ENCODE results near the gene COPE. TPM values are rescaled to one million over a fixed set of nuclear protein-coding genes. Genes with fewer than 3 reads are reported as not detected.

Gene COPE
- total RNA-seq, 1 experiment from 2014 or later, result 207 TPM

GRCh38 chr19:18893587-18894253 lies 25.5 kb downstream of the COPE start:
- Mint-ChIP-seq H3K9me3 (ENCODE audit: unreplicated experiment) (no peaks in the 10 kb centered on the region), H3K4me1 (ENCODE audit: low read depth, unreplicated experiment) (no peaks in the 10 kb centered on the region), H3K36me3 (ENCODE audit: insufficient read depth, unreplicated experiment) (peaks cover 18% of the 10 kb centered on the region), H3K27ac (ENCODE audit: unreplicated experiment) (no peak overlapping the region), H3K4me3 (ENCODE audit: unreplicated experiment) (no peak overlapping the region), H3K27me3 (ENCODE audit: insufficient read depth, unreplicated experiment) (no peaks in the 10 kb centered on the region)
- Histone ChIP-seq H3K4me1 (peaks cover 10% of the 10 kb centered on the region), H3K4me3 (ENCODE audit: low read depth, low read length) (no peak overlapping the region), H3K27me3 (replicated peaks; ENCODE audit: control insufficient read depth, insufficient read depth, low read length) (no peaks in the 10 kb centered on the region), H3K9me3 (no peaks in the 10 kb centered on the region), H3K36me3 (ENCODE audit: control insufficient read depth, insufficient read depth, low read length) (no peaks in the 10 kb centered on the region)
- TF ChIP-seq, protein P1, sequence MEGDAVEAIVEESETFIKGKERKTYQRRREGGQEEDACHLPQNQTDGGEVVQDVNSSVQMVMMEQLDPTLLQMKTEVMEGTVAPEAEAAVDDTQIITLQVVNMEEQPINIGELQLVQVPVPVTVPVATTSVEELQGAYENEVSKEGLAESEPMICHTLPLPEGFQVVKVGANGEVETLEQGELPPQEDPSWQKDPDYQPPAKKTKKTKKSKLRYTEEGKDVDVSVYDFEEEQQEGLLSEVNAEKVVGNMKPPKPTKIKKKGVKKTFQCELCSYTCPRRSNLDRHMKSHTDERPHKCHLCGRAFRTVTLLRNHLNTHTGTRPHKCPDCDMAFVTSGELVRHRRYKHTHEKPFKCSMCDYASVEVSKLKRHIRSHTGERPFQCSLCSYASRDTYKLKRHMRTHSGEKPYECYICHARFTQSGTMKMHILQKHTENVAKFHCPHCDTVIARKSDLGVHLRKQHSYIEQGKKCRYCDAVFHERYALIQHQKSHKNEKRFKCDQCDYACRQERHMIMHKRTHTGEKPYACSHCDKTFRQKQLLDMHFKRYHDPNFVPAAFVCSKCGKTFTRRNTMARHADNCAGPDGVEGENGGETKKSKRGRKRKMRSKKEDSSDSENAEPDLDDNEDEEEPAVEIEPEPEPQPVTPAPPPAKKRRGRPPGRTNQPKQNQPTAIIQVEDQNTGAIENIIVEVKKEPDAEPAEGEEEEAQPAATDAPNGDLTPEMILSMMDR (IDR thresholded peaks at IDR 0.05; ENCODE audit: insufficient read depth in 1 of 2, low read depth in 1 of 2, low read length in 1 of 2, severe bottlenecking in 1 of 2, unreplicated experiment in 1 of 2), result no peak
- no peak for DNase-seq
- intact Hi-C loops (cut with micrococcal nuclease; ENCODE audit: unreplicated experiment), result loop anchor here (2.0 kb wide), 1 partner anchor 25 kb away; the partner anchor contains the start of genes COPE and DDX49
- BruUV-seq (replicated peaks), result no TSS peak
- POLR2A ChIA-PET, result no interaction called here
- CTCF ChIA-PET, result interaction anchor here (0.6 to 2.3 kb wide), 2 partner anchors 34 to 93 kb away, joined by 3 to 13 read pairs; no protein-coding TSS in a partner anchor

DNA sequence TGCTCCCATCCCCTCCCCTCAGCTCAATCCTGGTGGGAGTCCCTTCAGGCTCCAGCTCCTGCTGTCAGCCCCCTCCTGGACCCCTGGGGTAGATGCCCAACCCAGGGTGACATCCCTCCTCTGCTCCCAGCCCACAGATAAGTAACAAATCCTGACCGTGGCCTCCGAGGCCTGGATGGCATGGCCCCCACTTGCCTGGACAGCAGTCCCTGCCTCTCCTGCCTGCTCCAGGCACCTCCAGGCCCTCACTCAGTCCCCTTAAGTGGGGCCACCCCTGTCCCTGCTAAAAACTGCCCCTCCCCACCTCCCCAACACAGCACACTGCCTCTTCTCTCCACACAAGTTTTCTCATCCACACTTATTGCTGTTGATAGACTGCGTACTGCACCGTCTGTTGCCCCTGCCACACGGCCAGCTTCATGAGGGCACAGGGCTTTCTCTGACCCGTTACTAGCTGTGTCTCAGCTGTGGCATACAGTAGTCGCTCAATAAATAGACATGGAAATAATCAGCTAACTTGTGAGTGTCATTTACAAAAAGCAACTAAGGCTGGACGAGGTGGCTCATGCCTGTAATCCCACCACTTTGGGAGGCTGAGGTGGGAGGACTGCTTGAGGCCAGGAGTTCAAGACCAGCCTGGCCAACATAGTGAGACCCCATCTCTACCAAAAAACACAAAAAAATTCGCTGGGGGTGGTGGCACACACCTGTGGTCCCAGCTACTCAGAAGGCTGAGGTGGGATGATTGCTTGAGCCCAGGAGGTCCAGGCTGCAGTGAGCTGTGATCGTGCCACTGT lies 29.0 kb downstream of the COPE start:
- Mint-ChIP-seq H3K4me3 (ENCODE audit: unreplicated experiment) (no peak overlapping the region), H3K27me3 (ENCODE audit: insufficient read depth, unreplicated experiment) (no peaks in the 10 kb centered on the region), H3K27ac (ENCODE audit: unreplicated experiment) (no peak overlapping the region), H3K36me3 (ENCODE audit: insufficient read depth, unreplicated experiment) (peaks cover 17% of the 10 kb centered on the region), H3K4me1 (ENCODE audit: low read depth, unreplicated experiment) (no peaks in the 10 kb centered on the region), H3K9me3 (ENCODE audit: unreplicated experiment) (no peaks in the 10 kb centered on the region)
- H3K4me1 ChIP-seq, result no peaks in the 10 kb centered on the region
- H3K9me3 ChIP-seq, result no peaks in the 10 kb centered on the region
- BruUV-seq (replicated peaks), result no TSS peak
- TF ChIP-seq, protein P1 (IDR thresholded peaks at IDR 0.05; ENCODE audit: insufficient read depth in 1 of 2, low read depth in 1 of 2, low read length in 1 of 2, severe bottlenecking in 1 of 2, unreplicated experiment in 1 of 2), result no peak
- no peaks in the 10 kb centered on the region for H3K36me3 ChIP-seq (ENCODE audit: control insufficient read depth, insufficient read depth, low read length)
- intact Hi-C loops (cut with micrococcal nuclease; ENCODE audit: unreplicated experiment), result no loop called here
- DNase-seq, result no peak
- no peak overlapping the region for H3K4me3 ChIP-seq (ENCODE audit: low read depth, low read length)
- ChIA-PET CTCF (no interaction called here), POLR2A (no interaction called here)
- no peaks in the 10 kb centered on the region for H3K27me3 ChIP-seq (replicated peaks; ENCODE audit: control insufficient read depth, insufficient read depth, low read length)

DNA sequence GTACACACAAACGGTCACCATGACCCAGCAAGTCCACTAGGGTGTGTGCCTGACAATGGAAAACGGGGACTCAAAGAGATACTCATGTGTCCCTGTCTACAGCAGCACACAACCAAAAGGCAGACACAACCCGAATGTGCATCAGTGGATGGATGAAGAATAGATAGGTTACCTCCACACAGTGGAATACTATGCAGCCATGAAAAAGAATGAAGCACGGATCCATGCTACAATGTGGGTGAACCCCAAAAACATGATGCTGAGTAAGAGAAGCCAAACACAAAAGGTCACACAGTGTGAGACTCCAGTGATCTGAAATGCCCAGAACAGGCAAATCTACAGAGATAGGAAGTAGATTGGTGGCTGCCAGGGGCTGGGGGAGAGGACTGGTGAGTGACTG lies 32.2 kb downstream of the COPE start:
- TF ChIP-seq, protein P1 (IDR thresholded peaks at IDR 0.05; ENCODE audit: insufficient read depth in 1 of 2, low read depth in 1 of 2, low read length in 1 of 2, severe bottlenecking in 1 of 2, unreplicated experiment in 1 of 2), result no peak
- Histone ChIP-seq H3K4me1 (no peaks in the 10 kb centered on the region), H3K4me3 (ENCODE audit: low read depth, low read length) (no peak overlapping the region), H3K9me3 (no peaks in the 10 kb centered on the region), H3K27me3 (replicated peaks; ENCODE audit: control insufficient read depth, insufficient read depth, low read length) (no peaks in the 10 kb centered on the region), H3K36me3 (ENCODE audit: control insufficient read depth, insufficient read depth, low read length) (no peaks in the 10 kb centered on the region)
- Mint-ChIP-seq H3K36me3 (ENCODE audit: insufficient read depth, unreplicated experiment) (peaks cover 26% of the 10 kb centered on the region), H3K27ac (ENCODE audit: unreplicated experiment) (no peak overlapping the region), H3K4me1 (ENCODE audit: low read depth, unreplicated experiment) (no peaks in the 10 kb centered on the region), H3K4me3 (ENCODE audit: unreplicated experiment) (no peak overlapping the region), H3K27me3 (ENCODE audit: insufficient read depth, unreplicated experiment) (no peaks in the 10 kb centered on the region), H3K9me3 (ENCODE audit: unreplicated experiment) (no peaks in the 10 kb centered on the region)
- DNase-seq, result no peak
- CTCF ChIA-PET, result no interaction called here
- POLR2A ChIA-PET, result no interaction called here
- intact Hi-C loops (cut with micrococcal nuclease; ENCODE audit: unreplicated experiment), result no loop called here
- BruUV-seq (replicated peaks), result no TSS peak

All from Caco-2 (cell line).